Astrocyte of the cerebellum (primary cell): Measurements from ENCODE around the gene FGF9.

Experiments
- DNase-seq: peaks from one replicate; pipeline ENCODE4 v3.0.0-alpha.2; 2011; ENCODE audit warnings: low read depth
- H3K4me3 ChIP-seq: 2 replicates; pipeline ENCODE4 v1.5.1; 2011; ENCODE audit warnings: mild to moderate bottlenecking, low read depth, low read length, moderate library complexity
- in situ Hi-C: cut with HindIII; loops from 2 replicates; pipeline ENCODE4 v1.10.0; 2017; ENCODE audit warnings: low sequenced_read_pairs
- TF ChIP-seq, protein P1 (sequence below): IDR thresholded peaks from 2 replicates; pipeline ENCODE4 v1.5.1; 2012; ENCODE audit warnings: low read length, low read depth, moderate library complexity, mild to moderate bottlenecking; ENCODE audit errors: missing control alignments

FGF9 gene

DNA sequence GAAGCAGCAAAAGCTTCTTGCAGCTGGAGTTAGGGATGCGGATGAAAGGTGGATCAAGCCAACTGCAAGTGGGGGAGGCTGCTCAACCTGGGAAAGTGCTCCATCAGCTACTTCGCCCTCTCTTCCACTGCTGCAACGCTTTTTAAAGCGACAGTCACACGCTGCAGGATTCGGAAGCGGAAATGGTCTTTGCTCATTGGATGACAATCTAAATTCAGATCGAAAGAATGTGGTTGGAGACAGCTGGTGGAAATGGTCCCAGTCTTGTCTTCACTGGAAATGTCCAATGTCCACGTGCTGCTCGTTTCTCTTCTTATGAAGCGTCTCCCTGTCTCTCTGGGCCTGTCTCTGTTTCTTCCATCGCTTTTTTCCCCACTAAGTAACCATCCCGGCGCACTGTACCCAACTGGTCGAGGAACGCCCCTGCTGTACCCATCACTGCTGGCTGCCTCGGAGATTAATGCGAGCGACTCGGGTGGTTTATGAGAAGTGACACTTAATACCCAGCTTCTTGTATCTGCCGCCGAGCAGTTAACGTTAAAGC lies 2.1 kb upstream of the FGF9 start:
- in situ Hi-C loops, result no loop called here
- TF ChIP-seq, protein P1, sequence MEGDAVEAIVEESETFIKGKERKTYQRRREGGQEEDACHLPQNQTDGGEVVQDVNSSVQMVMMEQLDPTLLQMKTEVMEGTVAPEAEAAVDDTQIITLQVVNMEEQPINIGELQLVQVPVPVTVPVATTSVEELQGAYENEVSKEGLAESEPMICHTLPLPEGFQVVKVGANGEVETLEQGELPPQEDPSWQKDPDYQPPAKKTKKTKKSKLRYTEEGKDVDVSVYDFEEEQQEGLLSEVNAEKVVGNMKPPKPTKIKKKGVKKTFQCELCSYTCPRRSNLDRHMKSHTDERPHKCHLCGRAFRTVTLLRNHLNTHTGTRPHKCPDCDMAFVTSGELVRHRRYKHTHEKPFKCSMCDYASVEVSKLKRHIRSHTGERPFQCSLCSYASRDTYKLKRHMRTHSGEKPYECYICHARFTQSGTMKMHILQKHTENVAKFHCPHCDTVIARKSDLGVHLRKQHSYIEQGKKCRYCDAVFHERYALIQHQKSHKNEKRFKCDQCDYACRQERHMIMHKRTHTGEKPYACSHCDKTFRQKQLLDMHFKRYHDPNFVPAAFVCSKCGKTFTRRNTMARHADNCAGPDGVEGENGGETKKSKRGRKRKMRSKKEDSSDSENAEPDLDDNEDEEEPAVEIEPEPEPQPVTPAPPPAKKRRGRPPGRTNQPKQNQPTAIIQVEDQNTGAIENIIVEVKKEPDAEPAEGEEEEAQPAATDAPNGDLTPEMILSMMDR, result no peak
- peak overlapping the region; percentile 53 for H3K4me3 ChIP-seq
- DNase-seq, result no peak

DNA sequence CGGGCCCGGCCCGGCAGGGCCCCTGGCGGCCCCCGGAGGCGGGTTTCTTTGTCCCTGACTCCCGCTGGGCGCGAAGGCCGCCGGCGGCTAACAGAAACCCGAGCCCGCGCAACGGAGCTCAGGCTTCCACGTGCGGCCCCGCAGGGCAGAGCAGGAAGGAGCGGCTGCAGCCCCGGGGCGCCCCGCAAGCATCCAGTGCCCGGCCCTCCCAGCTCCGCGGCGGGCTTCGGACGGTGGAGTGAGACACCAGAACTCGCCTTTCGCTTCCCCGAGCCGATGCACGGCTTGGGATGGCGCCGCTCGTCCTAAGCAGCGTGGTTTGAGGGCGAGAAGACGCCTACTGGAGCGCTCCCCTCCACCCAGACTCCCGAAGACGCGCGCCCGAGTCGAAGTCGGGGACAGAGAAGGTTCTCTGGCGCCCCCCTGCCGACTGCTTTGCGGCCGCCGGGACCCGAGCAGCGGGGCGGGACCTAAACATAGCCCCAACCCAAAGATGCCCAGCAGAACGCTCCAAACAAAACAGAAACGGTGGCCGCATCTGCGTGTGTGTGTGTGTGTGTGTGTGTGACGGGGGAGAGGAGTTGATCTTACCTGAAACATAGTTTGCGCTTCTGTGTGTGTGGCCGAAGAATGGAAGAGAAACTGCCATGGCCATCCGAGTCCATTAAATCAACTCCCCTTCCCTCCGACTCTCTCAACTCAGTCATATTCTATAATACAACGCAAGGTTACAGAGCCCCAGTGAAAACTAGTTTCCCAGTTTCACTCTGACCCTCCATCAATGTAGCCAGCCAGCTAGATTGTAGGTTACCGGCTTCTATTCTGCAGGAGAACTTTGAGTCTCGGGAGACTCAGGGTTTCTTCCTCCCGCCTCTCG lies 629 bp upstream of the FGF9 start:
- no peak for DNase-seq
- in situ Hi-C loops, result no loop called here
- H3K4me3 ChIP-seq, result peak overlapping the region; percentile 53
- TF ChIP-seq, protein P1, result no peak

DNA sequence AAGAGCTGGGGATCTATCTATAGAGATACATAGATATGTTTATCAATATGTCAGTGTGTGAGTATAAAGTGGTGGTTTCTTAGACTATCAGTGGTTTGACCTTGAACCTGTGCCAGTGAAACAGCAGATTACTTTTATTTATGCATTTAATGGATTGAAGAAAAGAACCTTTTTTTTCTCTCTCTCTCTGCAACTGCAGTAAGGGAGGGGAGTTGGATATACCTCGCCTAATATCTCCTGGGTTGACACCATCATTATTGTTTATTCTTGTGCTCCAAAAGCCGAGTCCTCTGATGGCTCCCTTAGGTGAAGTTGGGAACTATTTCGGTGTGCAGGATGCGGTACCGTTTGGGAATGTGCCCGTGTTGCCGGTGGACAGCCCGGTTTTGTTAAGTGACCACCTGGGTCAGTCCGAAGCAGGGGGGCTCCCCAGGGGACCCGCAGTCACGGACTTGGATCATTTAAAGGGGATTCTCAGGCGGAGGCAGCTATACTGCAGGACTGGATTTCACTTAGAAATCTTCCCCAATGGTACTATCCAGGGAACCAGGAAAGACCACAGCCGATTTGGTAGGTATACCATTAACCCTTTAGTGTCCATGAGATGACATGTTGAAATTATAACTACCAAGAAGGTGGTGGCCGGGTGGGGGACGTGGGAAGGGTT lies 880 bp downstream of the FGF9 start:
- H3K4me3 ChIP-seq, result peak overlapping the region; percentile 53
- TF ChIP-seq, protein P1, result no peak
- in situ Hi-C loops, result no loop called here
- no peak for DNase-seq

DNA sequence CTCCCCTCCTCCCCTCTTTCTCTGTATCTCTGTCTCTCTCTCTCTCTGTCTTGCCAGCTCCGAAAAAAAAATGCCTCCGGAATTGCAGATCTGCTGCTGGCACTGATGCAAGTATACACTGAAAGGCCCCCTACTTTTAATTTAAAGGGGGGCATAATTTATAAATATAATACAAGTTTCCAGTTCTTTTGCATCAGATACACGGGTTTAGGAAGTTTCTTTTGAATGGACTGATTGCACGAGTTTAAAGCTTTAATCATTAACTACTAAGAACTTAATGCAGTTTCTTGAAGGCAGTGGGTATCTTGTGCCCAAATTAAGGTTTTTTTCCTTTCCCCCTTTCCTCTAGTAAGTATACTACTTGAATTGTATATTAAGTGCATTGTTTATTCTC lies 1.4 kb downstream of the FGF9 start:
- TF ChIP-seq, protein P1, result no peak
- no peak overlapping the region for H3K4me3 ChIP-seq
- in situ Hi-C loops, result no loop called here
- no peak for DNase-seq

DNA sequence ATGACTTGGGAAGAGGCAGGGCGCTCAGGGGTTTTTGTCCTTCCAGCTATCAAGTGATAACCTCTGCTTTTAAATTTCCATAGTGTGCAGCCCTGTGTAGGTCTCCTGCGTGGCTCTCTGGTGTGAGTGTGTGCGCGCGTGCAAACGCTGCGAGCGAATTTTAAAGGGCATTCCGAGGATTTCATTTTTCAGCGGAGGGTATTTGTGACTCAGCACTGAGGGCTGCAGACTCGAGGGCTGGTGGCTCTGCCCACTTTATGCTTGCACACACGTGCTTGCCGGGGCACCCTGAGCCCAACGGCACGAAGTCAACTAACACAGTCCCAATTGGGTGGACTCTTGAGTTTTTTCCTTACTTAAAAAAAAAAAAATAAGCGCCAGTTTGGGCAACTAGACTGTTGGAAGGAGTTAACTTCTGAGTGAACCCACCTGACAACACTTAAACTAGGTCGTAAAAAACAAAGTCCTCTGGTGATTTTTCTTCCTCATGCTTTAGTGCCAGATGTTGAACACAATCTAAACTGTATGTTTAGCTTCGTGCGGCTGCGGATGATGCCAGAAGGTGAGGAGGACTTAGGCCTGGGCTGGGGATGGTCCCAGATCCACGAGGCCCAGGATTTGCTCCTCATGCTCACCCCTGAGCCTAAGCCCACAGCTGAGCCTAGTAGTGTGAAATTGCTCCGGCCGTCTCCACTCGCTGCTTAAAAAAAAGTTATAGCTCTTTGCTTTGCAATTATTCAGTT lies 2.1 kb downstream of the FGF9 start:
- in situ Hi-C loops, result no loop called here
- peak overlapping the region; percentile 53 for H3K4me3 ChIP-seq
- TF ChIP-seq, protein P1, result no peak
- no peak for DNase-seq

DNA sequence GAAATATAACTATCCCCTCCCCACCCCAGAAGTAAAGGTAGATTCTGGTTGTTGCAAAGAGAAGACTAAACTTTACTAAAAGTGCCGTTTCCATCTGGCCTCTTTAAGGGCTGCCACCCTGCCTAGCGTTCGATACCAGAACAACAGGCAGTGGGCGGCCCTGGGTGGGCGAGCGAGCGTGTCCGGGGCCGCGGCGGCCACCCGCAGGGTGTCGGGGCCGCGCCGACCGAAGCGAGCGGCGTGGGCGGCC lies 2.6 kb downstream of the FGF9 start:
- TF ChIP-seq, protein P1, result no peak
- peak overlapping the region; percentile 53 for H3K4me3 ChIP-seq
- no peak for DNase-seq
- in situ Hi-C loops, result no loop called here
